ENCODE data around the gene STAC2. TPM values are rescaled to one million over a fixed set of nuclear protein-coding genes. Genes with fewer than 3 reads are reported as not detected.
A peak's percentile ranks its signal among the peaks of the same experiment; 100 is the strongest.

Gene STAC2
- total and polyA plus RNA-seq, 2 of the 13 experiments (the other 11 are each of a cell fraction or from before 2014, with no cell fraction given): not detected

GRCh38 chr17:39197380-39198185 is 28.2 kb downstream of the STAC2 start, which contains the start of gene CACNB1 (continued):
- TF ChIP-seq AHDC1 (CRISPR knock-in tag; IDR thresholded peaks at IDR 0.05; ENCODE audit: borderline replicate concordance): no peak
- TF ChIP-seq SNRNP70 (IDR thresholded peaks at IDR 0.05; ENCODE audit: low read depth, low read length): no peak
- TF ChIP-seq ZNF335 (CRISPR knock-in tag; IDR thresholded peaks at IDR 0.05): no peak
- 0 out of 2 replicates have a peak, but pooled peaks have one; percentile 58 for TF ChIP-seq ZSCAN21 (CRISPR knock-in tag; IDR thresholded peaks at IDR 0.05; ENCODE audit: borderline replicate concordance)
- no peak; the same call in 1 of the 2 replicates for TF ChIP-seq TBX2 (CRISPR knock-in tag; IDR thresholded peaks at IDR 0.05; ENCODE audit: borderline replicate concordance)
- TF ChIP-seq KDM6A (CRISPR knock-in tag; IDR thresholded peaks at IDR 0.05; ENCODE audit: low read depth): no peak
- TF ChIP-seq JDP2 (CRISPR knock-in tag; IDR thresholded peaks at IDR 0.05; ENCODE audit: borderline replicate concordance): no peak
- no peak; the same call in 1 of the 2 replicates for TF ChIP-seq KMT2B (CRISPR knock-in tag; IDR thresholded peaks at IDR 0.05)
- no peak; the same call in 1 of the 2 replicates for TF ChIP-seq NR2C2 (CRISPR knock-in tag; IDR thresholded peaks at IDR 0.05; ENCODE audit: borderline replicate concordance)
- TF ChIP-seq ZNF414 (CRISPR knock-in tag; IDR thresholded peaks at IDR 0.05): no peak
- TF ChIP-seq ATM (IDR thresholded peaks at IDR 0.05; ENCODE audit: borderline replicate concordance): no peak
- TF ChIP-seq RFX1 (IDR thresholded peaks at IDR 0.05): no peak
- TF ChIP-seq NFE2 (CRISPR knock-in tag; IDR thresholded peaks at IDR 0.05): no peak
- TF ChIP-seq PREB (CRISPR knock-in tag; IDR thresholded peaks at IDR 0.05): no peak
- no peak for TF ChIP-seq ZNF646 (CRISPR knock-in tag; IDR thresholded peaks at IDR 0.05)
